Activated CD8-positive, alpha-beta memory T cell treated with anti-CD3 and anti-CD28 coated beads, Interleukin-2, amount 10 ng/mL, durations not matched to agents 7 days and 5 days (primary cell): ENCODE measurements around the gene RFX3. TPM values are rescaled to one million over a fixed set of nuclear protein-coding genes. Genes with fewer than 3 reads are reported as not detected.

ENCODE experiments used
- ATAC-seq: fragments of 150-1000 bp; cut with Tn5 transposase; one replicate; pipeline ENCODE4 v1.10.0; 2021; ENCODE audit warnings: moderate library complexity
- CTCF ChIA-PET: fragments of 350-600 bp; sonication (Branson Sonifier 250); formaldehyde crosslinking; loops from one replicate; lab custom pipeline; 2021; ENCODE audit warnings: antibody characterized with exemption; lab: Charles Lee
- DNase-seq: peaks from one replicate; pipeline ENCODE4 v3.0.0-alpha.2; 2020
- H3K27ac Mint-ChIP-seq: one replicate; pipeline ENCODE4 v1.8.0; 2021; ENCODE audit warnings: mild to moderate bottlenecking, mixed read lengths
- H3K27me3 Mint-ChIP-seq: one replicate; pipeline ENCODE4 v1.8.0; 2021; ENCODE audit warnings: mixed read lengths
- H3K36me3 Mint-ChIP-seq: one replicate; pipeline ENCODE4 v1.8.0; 2021; ENCODE audit warnings: mild to moderate bottlenecking, mixed read lengths
- H3K4me1 Mint-ChIP-seq: one replicate; pipeline ENCODE4 v1.8.0; 2021; ENCODE audit warnings: mixed read lengths
- H3K4me3 Mint-ChIP-seq: one replicate; pipeline ENCODE4 v1.8.0; 2021; ENCODE audit warnings: mild to moderate bottlenecking, moderate library complexity, mixed read lengths
- H3K9me3 Mint-ChIP-seq: one replicate; pipeline ENCODE4 v1.8.0; 2022; ENCODE audit warnings: low read depth, mixed read lengths
- total RNA-seq, 2 experiments: library from RNA; stranded (reverse); gene quantifications; one replicate each; pipeline ENCODE4 v1.2.3, GENCODE V29; 2021

The RFX3 gene
- total RNA-seq, 2 experiments from 2014 or later, result 9.1 to 11.5 TPM

DNA sequence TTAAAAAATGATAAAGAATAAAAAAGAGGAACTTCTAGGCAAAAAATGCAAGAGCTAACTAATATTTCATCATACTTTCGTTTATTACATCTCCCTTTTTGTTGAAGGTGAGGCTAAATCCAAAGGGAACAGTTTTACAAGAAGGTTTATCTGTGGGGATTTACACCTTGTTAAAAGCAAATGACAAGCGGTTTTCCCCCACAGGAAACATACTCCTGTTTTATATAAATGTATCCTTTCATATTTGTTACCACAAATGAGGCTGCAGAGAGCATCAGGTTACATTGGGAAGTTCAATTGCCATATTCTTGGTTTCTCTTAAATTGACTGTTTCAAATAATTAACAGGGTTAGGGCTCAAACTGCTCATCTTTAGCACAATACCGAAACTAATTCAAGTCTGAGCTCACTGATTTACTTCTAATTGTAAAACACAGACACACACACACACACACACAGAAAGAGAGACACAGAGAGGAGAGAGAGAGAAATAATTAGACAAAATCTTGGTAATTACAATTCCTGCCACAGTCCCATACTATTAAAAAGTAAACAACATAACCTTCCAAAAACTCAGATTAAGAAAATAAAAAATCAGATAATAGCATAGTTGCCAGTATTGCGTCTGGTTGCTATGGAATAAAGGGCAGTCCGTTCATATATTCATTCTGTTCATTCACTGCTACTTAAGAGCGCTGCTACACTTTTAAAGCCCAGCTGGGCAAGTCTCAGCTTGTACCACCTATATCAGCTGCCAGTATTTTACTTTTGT lies 17.1 kb downstream of the RFX3 start:
- CTCF ChIA-PET, result interaction anchor here (1.8 kb wide), 1 partner anchor 14 kb away, joined by 6 read pairs; no protein-coding TSS in a partner anchor
- H3K27me3 Mint-ChIP-seq, result no peaks in the 10 kb centered on the region
- peaks cover 29% of the 10 kb centered on the region for H3K4me1 Mint-ChIP-seq
- H3K27ac Mint-ChIP-seq, result peak overlapping the region; percentile 12
- DNase-seq (no peak), ATAC-seq (peak; percentile 30)
- H3K9me3 Mint-ChIP-seq, result no peaks in the 10 kb centered on the region
- H3K36me3 Mint-ChIP-seq, result peaks cover 10% of the 10 kb centered on the region
- no peak overlapping the region for H3K4me3 Mint-ChIP-seq

DNA sequence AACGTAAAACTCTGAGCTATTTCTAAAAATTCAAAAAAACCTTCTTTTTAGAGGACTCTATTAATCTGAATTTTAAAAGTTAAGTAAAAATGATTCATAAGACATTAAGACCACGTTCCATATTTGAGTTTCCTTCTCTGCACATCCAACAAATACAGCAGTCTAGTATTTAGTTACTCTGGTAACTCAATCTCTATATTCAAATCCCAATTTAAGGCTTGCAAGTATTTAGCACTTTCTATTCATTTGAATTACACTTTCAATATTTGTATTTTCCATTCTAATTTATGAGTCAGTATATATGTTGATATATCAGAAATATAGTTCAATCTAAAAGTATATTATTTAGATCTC lies 17.7 kb downstream of the RFX3 start:
- Mint-ChIP-seq H3K4me1 (peaks cover 29% of the 10 kb centered on the region), H3K4me3 (no peak overlapping the region), H3K36me3 (peaks cover 10% of the 10 kb centered on the region), H3K9me3 (no peaks in the 10 kb centered on the region), H3K27ac (no peak overlapping the region), H3K27me3 (no peaks in the 10 kb centered on the region)
- ATAC-seq (no peak), DNase-seq (no peak)
- CTCF ChIA-PET, result interaction anchor here (1.8 kb wide), 1 partner anchor 15 kb away, joined by 6 read pairs; no protein-coding TSS in a partner anchor

DNA sequence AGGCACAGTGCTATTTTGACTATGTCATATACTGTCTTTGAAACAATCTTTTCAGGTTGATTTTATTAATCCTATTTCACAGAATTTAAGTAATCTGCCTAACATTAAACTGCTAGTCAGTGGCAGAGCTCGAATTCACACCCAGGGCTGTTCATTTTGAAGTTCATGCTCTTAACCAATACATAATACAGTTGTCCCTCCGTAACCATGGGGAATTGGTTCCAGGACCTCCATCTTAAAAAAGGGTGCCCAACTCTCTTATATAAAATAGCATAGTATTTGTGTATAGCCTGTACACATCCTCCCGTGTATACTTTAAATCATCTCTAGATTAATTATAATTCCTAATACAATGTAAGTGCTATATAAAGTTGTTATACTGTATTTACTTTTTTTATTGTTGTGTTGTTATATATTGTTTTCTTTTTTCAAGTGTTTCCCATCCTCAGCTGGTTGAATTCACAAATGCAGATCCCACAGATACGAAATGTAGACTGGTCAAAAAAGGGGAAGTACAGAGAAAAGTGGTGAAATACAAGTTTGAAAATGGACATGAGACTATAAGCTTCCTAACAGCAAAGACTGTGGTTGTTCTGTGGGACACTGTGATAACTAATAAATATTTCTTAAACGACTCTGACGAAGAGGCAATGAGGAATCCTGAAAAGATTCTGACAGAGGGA lies 18.3 kb downstream of the RFX3 start:
- H3K27me3 Mint-ChIP-seq, result no peaks in the 10 kb centered on the region
- ATAC-seq (no peak), DNase-seq (no peak)
- CTCF ChIA-PET, result interaction anchor here (1.8 kb wide), 1 partner anchor 15 kb away, joined by 6 read pairs; no protein-coding TSS in a partner anchor
- H3K36me3 Mint-ChIP-seq, result peaks cover 15% of the 10 kb centered on the region
- H3K27ac Mint-ChIP-seq, result peak overlapping the region; percentile 47
- no peak overlapping the region for H3K4me3 Mint-ChIP-seq
- H3K4me1 Mint-ChIP-seq, result peaks cover 29% of the 10 kb centered on the region
- no peaks in the 10 kb centered on the region for H3K9me3 Mint-ChIP-seq

DNA sequence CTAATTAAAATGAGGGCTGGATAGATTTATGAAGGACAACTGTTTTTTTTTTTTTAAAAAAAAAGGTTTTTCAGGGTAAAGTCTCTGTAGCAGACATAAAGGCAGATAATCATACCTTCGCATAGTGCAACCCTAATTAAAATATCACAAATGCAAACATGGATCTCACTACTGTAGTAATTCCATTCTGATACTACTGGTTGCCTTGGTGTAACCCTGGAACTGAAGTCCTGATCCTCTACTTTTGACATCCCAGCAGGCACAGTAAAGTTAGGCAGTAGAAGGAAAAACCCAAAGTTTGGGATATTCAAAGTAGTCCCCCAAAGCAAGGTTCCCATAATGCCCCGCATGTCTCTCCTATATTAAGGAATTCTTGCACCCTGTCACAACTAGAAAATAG lies 19.6 kb downstream of the RFX3 start:
- no peak overlapping the region for H3K27ac Mint-ChIP-seq
- H3K9me3 Mint-ChIP-seq, result no peaks in the 10 kb centered on the region
- no peaks in the 10 kb centered on the region for H3K27me3 Mint-ChIP-seq
- peaks cover 24% of the 10 kb centered on the region for H3K4me1 Mint-ChIP-seq
- CTCF ChIA-PET, result no interaction called here
- DNase-seq (no peak), ATAC-seq (peak; percentile 20)
- no peak overlapping the region for H3K4me3 Mint-ChIP-seq
- peaks cover 12% of the 10 kb centered on the region for H3K36me3 Mint-ChIP-seq

DNA sequence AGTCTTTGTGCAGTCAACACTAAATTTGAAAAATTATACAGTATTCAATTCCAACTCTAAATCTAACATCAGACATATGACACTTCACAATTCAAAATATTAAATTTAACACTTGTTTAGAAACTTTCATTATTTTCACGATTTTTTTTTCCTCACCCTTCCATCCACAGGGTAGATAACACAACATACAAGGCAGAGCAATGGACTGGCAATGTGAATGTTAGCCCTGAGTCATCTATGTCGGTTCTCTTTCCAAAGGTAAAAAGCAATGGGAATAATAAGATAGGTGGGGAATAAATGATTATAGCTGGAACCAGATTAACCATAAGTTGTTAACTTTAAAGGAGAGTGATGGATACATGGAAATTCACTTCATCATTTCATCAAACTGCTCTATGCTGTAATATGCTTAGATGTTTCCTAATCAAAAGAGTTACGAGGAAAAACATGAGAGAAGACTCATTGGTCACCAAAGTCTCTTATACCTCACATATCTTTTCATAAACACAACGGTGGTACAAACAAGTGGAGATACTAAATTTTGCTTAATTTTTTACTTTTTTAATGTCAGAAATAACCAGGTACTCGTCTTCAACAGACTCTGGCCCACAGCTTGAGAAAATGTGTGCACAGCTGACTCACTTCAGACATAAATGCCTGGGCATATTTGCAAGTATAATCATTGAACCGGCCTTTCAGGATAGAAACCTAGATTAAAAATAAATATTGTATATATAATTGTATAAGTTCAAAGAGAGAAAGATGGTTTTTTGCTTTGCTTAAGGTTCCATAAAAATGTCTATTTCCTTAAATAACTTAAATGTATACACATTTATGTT lies 23.0 kb downstream of the RFX3 start:
- DNase-seq (no peak), ATAC-seq (no peak)
- Mint-ChIP-seq H3K4me1 (peaks cover 12% of the 10 kb centered on the region), H3K4me3 (no peak overlapping the region), H3K27ac (no peak overlapping the region), H3K36me3 (peaks cover 12% of the 10 kb centered on the region), H3K9me3 (no peaks in the 10 kb centered on the region), H3K27me3 (no peaks in the 10 kb centered on the region)
- CTCF ChIA-PET, result interaction anchor here (1.1 kb wide), 1 partner anchor 23 kb away, joined by 3 read pairs; no protein-coding TSS in a partner anchor

DNA sequence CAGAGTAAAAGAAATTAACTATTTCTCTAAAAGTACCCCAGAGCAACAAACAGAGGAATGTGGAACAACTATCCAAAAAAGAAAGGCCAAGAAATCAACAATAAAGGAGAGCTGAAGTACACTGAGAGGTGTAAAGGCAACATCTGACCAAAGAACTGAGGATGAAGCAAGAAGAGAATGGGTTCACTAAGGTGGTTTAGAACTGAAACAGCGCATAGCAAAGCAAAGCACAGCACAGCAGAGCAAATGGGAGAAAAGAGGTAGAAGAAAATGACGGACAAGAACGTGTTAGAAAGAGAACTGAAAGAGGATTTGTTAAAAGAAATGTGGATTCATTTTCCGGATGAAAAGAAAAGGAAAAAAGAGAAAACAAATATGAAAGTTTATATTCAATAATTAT lies 25.8 kb downstream of the RFX3 start:
- H3K9me3 Mint-ChIP-seq, result no peaks in the 10 kb centered on the region
- H3K4me1 Mint-ChIP-seq, result peaks cover 8% of the 10 kb centered on the region
- H3K36me3 Mint-ChIP-seq, result peaks cover 8% of the 10 kb centered on the region
- H3K4me3 Mint-ChIP-seq, result no peak overlapping the region
- DNase-seq (no peak), ATAC-seq (no peak)
- peak overlapping the region; percentile 35 for H3K27ac Mint-ChIP-seq
- CTCF ChIA-PET, result no interaction called here
- H3K27me3 Mint-ChIP-seq, result no peaks in the 10 kb centered on the region

DNA sequence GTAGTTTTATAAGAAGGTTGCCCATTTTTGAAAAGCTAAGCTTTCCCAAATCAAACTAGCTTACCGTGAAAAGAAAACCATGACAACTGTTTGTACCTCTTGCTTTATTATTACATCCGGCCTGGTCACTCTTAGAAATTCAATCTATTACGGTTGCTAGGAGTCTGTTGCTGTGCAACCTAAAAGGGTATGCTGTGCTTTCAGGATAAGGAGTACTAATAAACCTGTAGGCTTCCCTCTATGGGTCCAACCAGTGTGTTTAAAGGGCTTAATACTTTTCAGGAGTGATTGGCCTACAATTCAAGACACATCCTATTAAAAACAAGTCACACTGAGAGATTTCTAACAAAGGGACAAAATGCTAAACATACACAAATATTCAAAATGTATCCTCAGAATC lies 27.1 kb downstream of the RFX3 start:
- no peak for ATAC-seq
- peaks cover 8% of the 10 kb centered on the region for H3K4me1 Mint-ChIP-seq
- peaks cover 9% of the 10 kb centered on the region for H3K36me3 Mint-ChIP-seq
- no peak overlapping the region for H3K27ac Mint-ChIP-seq
- DNase-seq, result no peak
- CTCF ChIA-PET, result no interaction called here
- H3K4me3 Mint-ChIP-seq, result no peak overlapping the region
- no peaks in the 10 kb centered on the region for H3K9me3 Mint-ChIP-seq
- no peaks in the 10 kb centered on the region for H3K27me3 Mint-ChIP-seq

DNA sequence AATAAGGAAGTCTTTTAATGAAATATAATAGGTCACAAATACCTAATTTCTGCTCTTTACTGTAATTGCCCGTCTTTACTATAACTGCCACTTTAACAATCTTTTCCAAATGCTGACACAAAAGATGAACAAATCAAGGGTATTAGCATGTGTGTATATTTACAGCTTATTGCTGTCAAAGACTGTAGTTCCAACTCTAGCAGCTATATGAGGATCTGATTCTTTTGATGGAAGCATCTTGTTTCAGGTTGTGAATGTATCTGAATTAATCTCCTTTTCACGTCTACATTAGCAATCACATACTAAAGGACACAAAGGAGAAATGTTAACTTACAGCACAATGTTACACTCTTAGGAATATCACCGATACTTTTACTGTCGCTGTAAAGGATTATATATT lies 27.9 kb downstream of the RFX3 start:
- peaks cover 10% of the 10 kb centered on the region for H3K36me3 Mint-ChIP-seq
- no peak overlapping the region for H3K27ac Mint-ChIP-seq
- DNase-seq, result no peak
- H3K4me3 Mint-ChIP-seq, result no peak overlapping the region
- H3K9me3 Mint-ChIP-seq, result no peaks in the 10 kb centered on the region
- no peaks in the 10 kb centered on the region for H3K27me3 Mint-ChIP-seq
- H3K4me1 Mint-ChIP-seq, result peaks cover 8% of the 10 kb centered on the region
- ATAC-seq, result no peak
- CTCF ChIA-PET, result interaction anchor here (1.8 kb wide), 1 partner anchor 24 kb away, joined by 4 read pairs; no protein-coding TSS in a partner anchor

DNA sequence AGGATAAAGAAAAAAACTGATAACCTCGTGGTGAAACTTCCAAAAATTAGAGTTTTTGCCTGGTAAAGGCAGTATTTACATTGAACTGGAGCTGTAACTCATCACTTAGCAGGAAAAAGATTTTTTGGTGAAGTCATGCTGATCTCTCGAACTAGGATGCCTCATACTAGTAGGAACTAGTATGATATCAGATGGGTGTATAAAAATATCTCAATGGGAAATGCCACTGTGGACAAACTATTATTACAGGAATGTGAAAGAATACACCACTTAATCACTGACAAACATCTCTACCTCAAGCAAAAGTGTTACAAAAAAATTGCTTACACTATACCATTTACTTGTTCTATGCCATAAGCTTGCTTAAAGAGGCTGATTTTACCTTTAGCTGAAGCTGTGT lies 28.4 kb downstream of the RFX3 start:
- H3K27ac Mint-ChIP-seq, result no peak overlapping the region
- ATAC-seq (no peak), DNase-seq (no peak)
- no peaks in the 10 kb centered on the region for H3K9me3 Mint-ChIP-seq
- peaks cover 8% of the 10 kb centered on the region for H3K4me1 Mint-ChIP-seq
- H3K27me3 Mint-ChIP-seq, result no peaks in the 10 kb centered on the region
- H3K4me3 Mint-ChIP-seq, result no peak overlapping the region
- CTCF ChIA-PET, result interaction anchor here (1.8 kb wide), 1 partner anchor 25 kb away, joined by 4 read pairs; no protein-coding TSS in a partner anchor
- peaks cover 5% of the 10 kb centered on the region for H3K36me3 Mint-ChIP-seq

DNA sequence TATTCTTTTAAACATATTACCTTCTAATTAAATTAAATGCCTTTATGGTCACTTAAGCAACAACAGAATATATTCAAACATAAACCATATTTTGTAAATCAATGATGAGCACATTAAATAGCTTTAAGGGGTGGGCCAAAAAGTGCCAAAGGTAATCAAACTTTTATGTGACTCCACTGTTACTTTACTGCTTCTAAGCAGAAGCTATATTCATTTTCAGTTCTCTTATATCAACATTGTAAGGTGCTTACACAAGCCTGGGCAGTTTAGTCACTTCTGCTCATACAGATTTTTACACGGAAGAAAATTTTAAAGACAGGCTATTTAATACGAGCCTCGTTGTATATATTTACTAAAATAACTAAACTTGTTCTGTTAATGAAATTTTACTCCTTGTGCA lies 29.9 kb downstream of the RFX3 start:
- Mint-ChIP-seq H3K36me3 (peaks cover 10% of the 10 kb centered on the region), H3K27ac (no peak overlapping the region), H3K27me3 (no peaks in the 10 kb centered on the region), H3K9me3 (no peaks in the 10 kb centered on the region), H3K4me3 (no peak overlapping the region), H3K4me1 (peaks cover 8% of the 10 kb centered on the region)
- ATAC-seq (no peak), DNase-seq (no peak)
- CTCF ChIA-PET, result interaction anchor here (1.0 kb wide), 1 partner anchor 29 kb away, joined by 3 read pairs; no protein-coding TSS in a partner anchor

DNA sequence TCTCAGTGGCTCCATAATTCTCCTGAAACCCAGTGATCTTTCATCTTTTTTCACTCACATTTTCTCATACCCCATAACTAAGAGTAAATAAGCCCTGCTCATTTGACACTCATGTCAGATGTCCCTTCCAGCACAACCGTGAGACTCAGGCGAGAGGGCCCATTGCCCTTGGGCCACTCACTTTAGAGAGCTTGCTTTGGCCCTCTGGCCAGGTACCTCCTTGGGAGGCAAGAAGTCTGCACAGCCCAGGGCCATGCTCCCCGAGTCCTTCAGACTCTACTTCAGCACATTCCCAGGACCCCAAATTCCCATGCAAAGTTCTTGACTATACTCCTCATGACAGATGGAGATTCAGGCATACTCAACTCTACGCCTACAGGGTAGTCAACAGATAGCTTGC lies 33.6 kb downstream of the RFX3 start:
- Mint-ChIP-seq H3K4me3 (no peak overlapping the region), H3K4me1 (peaks cover 2% of the 10 kb centered on the region), H3K36me3 (peaks cover 14% of the 10 kb centered on the region), H3K27ac (no peak overlapping the region), H3K27me3 (no peaks in the 10 kb centered on the region), H3K9me3 (no peaks in the 10 kb centered on the region)
- ATAC-seq, result no peak
- CTCF ChIA-PET, result no interaction called here
- DNase-seq, result no peak

DNA sequence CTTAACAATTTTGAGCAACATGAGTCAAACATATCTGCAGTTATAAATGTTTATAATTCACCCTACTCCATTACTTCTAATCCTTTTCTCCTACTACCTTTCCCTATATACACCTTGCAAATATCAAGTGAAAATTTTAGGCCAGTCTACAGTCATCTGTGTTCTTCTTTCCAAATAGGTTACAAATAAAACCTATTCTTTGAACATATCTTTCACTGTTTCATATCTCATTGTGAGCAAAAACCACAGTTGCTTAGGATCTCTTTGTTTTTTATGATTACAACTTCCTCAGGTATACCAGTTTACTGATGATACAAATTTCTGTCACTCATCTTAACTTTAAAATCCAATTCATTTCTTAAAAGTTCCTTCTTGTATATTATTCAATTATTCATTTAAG lies 34.4 kb downstream of the RFX3 start:
- CTCF ChIA-PET, result no interaction called here

DNA sequence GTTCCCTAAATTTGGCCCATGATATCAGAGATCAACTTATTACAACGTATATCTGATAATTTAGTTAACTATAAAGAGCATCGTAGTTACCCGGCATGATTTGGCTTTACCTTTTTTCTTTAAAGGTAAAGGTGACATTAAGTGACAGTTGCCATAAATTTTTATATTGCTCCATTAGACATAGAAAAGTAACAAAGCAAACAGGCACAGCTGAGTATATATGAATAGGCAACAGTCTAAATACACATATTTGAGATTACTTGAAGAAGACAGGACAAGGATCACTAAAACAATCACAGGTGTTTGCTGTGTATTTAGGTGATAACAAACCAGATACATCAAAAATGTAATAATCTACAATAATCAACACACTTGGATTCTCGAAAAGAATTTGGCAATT lies 34.8 kb downstream of the RFX3 start:
- Mint-ChIP-seq H3K36me3 (peaks cover 14% of the 10 kb centered on the region), H3K9me3 (no peaks in the 10 kb centered on the region), H3K27me3 (no peaks in the 10 kb centered on the region), H3K27ac (no peak overlapping the region), H3K4me1 (no peaks in the 10 kb centered on the region), H3K4me3 (no peak overlapping the region)
- CTCF ChIA-PET, result no interaction called here
- ATAC-seq (no peak), DNase-seq (no peak)

More for the DNA sequence above, 34.4 kb downstream of the RFX3 start:
- no peak overlapping the region for H3K27ac Mint-ChIP-seq
- no peaks in the 10 kb centered on the region for H3K4me1 Mint-ChIP-seq
- no peak overlapping the region for H3K4me3 Mint-ChIP-seq
- peaks cover 14% of the 10 kb centered on the region for H3K36me3 Mint-ChIP-seq
- DNase-seq, result no peak
- no peak for ATAC-seq
- no peaks in the 10 kb centered on the region for H3K27me3 Mint-ChIP-seq
- no peaks in the 10 kb centered on the region for H3K9me3 Mint-ChIP-seq
